DND-41 (cell line): ENCODE data around the gene CELF5.
"Not testable (repeated sequence)": the region's sequence is repeated elsewhere in the genome, so short reads cannot be mapped to it uniquely, and the experiment has no call there.

Experiments
- ATAC-seq: fragments of 200-7000 bp; cut with Tn5 transposase; 3 replicates; pipeline ENCODE4 v1.9.1; 2021; ENCODE audit warnings: low read depth; ENCODE audit not compliant: insufficient read depth
- DNase-seq: peaks from one replicate; pipeline ENCODE4 v3.0.0-alpha.2; 2020
- H2AFZ ChIP-seq: 2 replicates; pipeline ENCODE4 v1.6.0; 2012; ENCODE audit warnings: low read depth, low read length
- H3K27ac ChIP-seq: 2 replicates; pipeline ENCODE4 v1.5.1; 2012; ENCODE audit warnings: low read length, inconsistent platforms
- H3K27me3 ChIP-seq: fragments of 200-600 bp; sonication (generic); 2 replicates; pipeline ENCODE4 v1.6.0; 2012; ENCODE audit warnings: low read length, mild to moderate bottlenecking, inconsistent platforms; ENCODE audit not compliant: insufficient read depth, poor library complexity
- H3K36me3 ChIP-seq: 2 replicates; pipeline ENCODE4 v1.5.1; 2012; ENCODE audit warnings: low read length, inconsistent platforms; ENCODE audit not compliant: insufficient read depth
- H3K4me1 ChIP-seq: 2 replicates; pipeline ENCODE4 v1.5.1; 2012; ENCODE audit warnings: mild to moderate bottlenecking, low read length; ENCODE audit not compliant: insufficient read depth
- H3K4me2 ChIP-seq: 2 replicates; pipeline ENCODE4 v1.6.0; 2012; ENCODE audit warnings: mild to moderate bottlenecking, moderate library complexity, low read length, inconsistent platforms; ENCODE audit not compliant: insufficient read depth
- H3K4me3 ChIP-seq, 2 experiments: fragments of 200-600 bp in 1 of 2; shearing (Covaris generic) in 1 of 2; 2 replicates each; pipeline ENCODE4 v1.5.1; 2012 to 2016; ENCODE audit warnings: inconsistent platforms in 2 of 2, low read length in 2 of 2, mild to moderate bottlenecking in 2 of 2, low read depth in 1 of 2, moderate library complexity in 1 of 2
- H3K79me2 ChIP-seq: 2 replicates; pipeline ENCODE4 v1.6.0; 2012; ENCODE audit warnings: low read length, inconsistent platforms; ENCODE audit not compliant: insufficient read depth
- H3K9ac ChIP-seq: 2 replicates; pipeline ENCODE4 v1.6.0; 2012; ENCODE audit warnings: low read depth, mild to moderate bottlenecking, inconsistent platforms, low read length, moderate library complexity
- H3K9me3 ChIP-seq: 2 replicates; pipeline ENCODE4 v1.5.1; 2012; ENCODE audit warnings: low read length, moderate library complexity, mild to moderate bottlenecking, inconsistent platforms; ENCODE audit not compliant: insufficient read depth, severe bottlenecking
- H4K20me1 ChIP-seq: 2 replicates; pipeline ENCODE4 v1.6.0; 2012; ENCODE audit warnings: low read length; ENCODE audit not compliant: insufficient read depth
- CTCF ChIP-seq: IDR thresholded peaks from 2 replicates; pipeline ENCODE4 v1.5.1; 2012; ENCODE audit warnings: borderline replicate concordance, low read length, moderate library complexity, mild to moderate bottlenecking; ENCODE audit not compliant: poor library complexity, severe bottlenecking; ENCODE audit errors: extremely low read depth
- EZH2 ChIP-seq: IDR thresholded peaks from 3 replicates; pipeline ENCODE4 v1.6.1; 2012; ENCODE audit warnings: borderline replicate concordance, low read depth, mild to moderate bottlenecking, moderate library complexity, low read length, inconsistent platforms; ENCODE audit not compliant: severe bottlenecking

Gene CELF5

GRCh38 chr19:3233831-3234230, 9.4 kb downstream of the CELF5 start:
- Histone ChIP-seq H3K27ac (no peak overlapping the region), H3K36me3 (no peaks in the 10 kb centered on the region), H3K4me2 (no peak overlapping the region), H3K9me3 (no peaks in the 10 kb centered on the region), H3K9ac (no peak overlapping the region), H3K4me3 (no peak overlapping the region), H3K4me1 (no peaks in the 10 kb centered on the region), H3K27me3 (no peaks in the 10 kb centered on the region), H3K79me2 (no peaks in the 10 kb centered on the region), H2AFZ (no peak overlapping the region), H4K20me1 (peaks cover 13% of the 10 kb centered on the region)
- ATAC-seq (no peak), DNase-seq (no peak)
- TF ChIP-seq EZH2 (no peak), CTCF (no peak)

- peak; percentile 60; the same call in 1 of the 3 replicates for ATAC-seq
Observed at GRCh38 chr19:3234800-3235199, 10.3 kb downstream of the CELF5 start.

GRCh38 chr19:3235604-3236003, 11.1 kb downstream of the CELF5 start:
- not testable (repeated sequence) for H3K9ac ChIP-seq, ATAC-seq, H2AFZ ChIP-seq, H3K9me3 ChIP-seq, H3K4me3 ChIP-seq, H3K4me1 ChIP-seq, DNase-seq, H3K36me3 ChIP-seq, H3K4me2 ChIP-seq, H3K79me2 ChIP-seq, H3K27ac ChIP-seq, H3K27me3 ChIP-seq
- H4K20me1 ChIP-seq = peaks cover 13% of the 10 kb centered on the region

More at GRCh38 chr19:3234800-3235199, 10.3 kb downstream of the CELF5 start:
- no peak overlapping the region for H3K9ac ChIP-seq
- no peaks in the 10 kb centered on the region for H3K27me3 ChIP-seq
- no peaks in the 10 kb centered on the region for H3K36me3 ChIP-seq
- H3K9me3 ChIP-seq = no peaks in the 10 kb centered on the region
- peak; percentile 62 for TF ChIP-seq CTCF
- no peak for TF ChIP-seq EZH2
- H2AFZ ChIP-seq = no peak overlapping the region
- H3K79me2 ChIP-seq = no peaks in the 10 kb centered on the region
- no peak overlapping the region for H3K4me3 ChIP-seq
- peak; percentile 42 for DNase-seq
- H3K27ac ChIP-seq = no peak overlapping the region
- no peaks in the 10 kb centered on the region for H3K4me1 ChIP-seq
- H3K4me2 ChIP-seq = no peak overlapping the region
- H4K20me1 ChIP-seq = peaks cover 13% of the 10 kb centered on the region

- DNase-seq (no peak), ATAC-seq (no peak)
- no peak overlapping the region for H2AFZ ChIP-seq
- H3K9me3 ChIP-seq = no peaks in the 10 kb centered on the region
- H3K4me2 ChIP-seq = no peak overlapping the region
- H4K20me1 ChIP-seq = peaks cover 13% of the 10 kb centered on the region
- no peaks in the 10 kb centered on the region for H3K79me2 ChIP-seq
- H3K4me3 ChIP-seq = no peak overlapping the region
- TF ChIP-seq EZH2 = no peak
- no peak for TF ChIP-seq CTCF
- H3K9ac ChIP-seq = no peak overlapping the region
- no peaks in the 10 kb centered on the region for H3K4me1 ChIP-seq
- H3K36me3 ChIP-seq = no peaks in the 10 kb centered on the region
- no peak overlapping the region for H3K27ac ChIP-seq
- H3K27me3 ChIP-seq = no peaks in the 10 kb centered on the region
Observed at GRCh38 chr19:3236272-3236671, 11.8 kb downstream of the CELF5 start.
